Type B pancreatic cell (in vitro differentiated cells): ENCODE results near the gene MRPL32. TPM values are rescaled to one million over a fixed set of nuclear protein-coding genes. Genes with fewer than 3 reads are reported as not detected.
A peak's percentile ranks its signal among the peaks of the same experiment; 100 is the strongest.

Experiments used
- DNase-seq: peaks from one replicate; pipeline ENCODE4 v3.0.0; 2021; ENCODE audit warnings: mixed read lengths; ENCODE audit not compliant: unreplicated experiment; ENCODE audit errors: extremely low spot score
- H3K27ac Mint-ChIP-seq: 2 replicates; pipeline ENCODE4 v1.8.0; 2021; ENCODE audit warnings: mild to moderate bottlenecking, mixed read lengths
- H3K27me3 Mint-ChIP-seq: 2 replicates; pipeline ENCODE4 v1.8.0; 2021; ENCODE audit warnings: mixed read lengths
- H3K36me3 Mint-ChIP-seq: 2 replicates; pipeline ENCODE4 v1.8.0; 2021; ENCODE audit warnings: mixed read lengths
- H3K4me1 Mint-ChIP-seq: one replicate; pipeline ENCODE4 v1.8.0; 2021; ENCODE audit warnings: mixed read lengths; ENCODE audit not compliant: unreplicated experiment
- H3K4me3 Mint-ChIP-seq: 2 replicates; pipeline ENCODE4 v1.8.0; 2021; ENCODE audit warnings: mild to moderate bottlenecking, mixed read lengths
- H3K9me3 Mint-ChIP-seq: 2 replicates; pipeline ENCODE4 v1.8.0; 2021; ENCODE audit warnings: mixed read lengths
- CTCF ChIP-seq: fragments of 200-600 bp; sonication (generic); conservative IDR thresholded peaks from 2 replicates; pipeline ENCODE4 v1.5.0; 2021; ENCODE audit warnings: antibody characterized with exemption, mild to moderate bottlenecking
- total RNA-seq: library from RNA; stranded (reverse); gene quantifications from 2 replicates; pipeline ENCODE4 v1.2.1, GENCODE V29; 2021; ENCODE audit warnings: low replicate concordance

Gene MRPL32
- total RNA-seq, 1 donor from 2014 or later, result 62.8 TPM

GRCh38 chr7:42967391-42967790 is 35.2 kb downstream of the MRPL32 start:
- no peak for DNase-seq
- Mint-ChIP-seq H3K36me3 (no peaks in the 10 kb centered on the region), H3K4me1 (peaks cover under 1% of the 10 kb centered on the region), H3K27me3 (peaks cover 18% of the 10 kb centered on the region), H3K27ac (no peak overlapping the region), H3K9me3 (no peaks in the 10 kb centered on the region), H3K4me3 (no peak overlapping the region)
- TF ChIP-seq CTCF, result no peak

GRCh38 chr7:42972699-42973500 is 40.7 kb downstream of the MRPL32 start:
- H3K27ac Mint-ChIP-seq, result peak overlapping the region; percentile 6
- peaks cover 9% of the 10 kb centered on the region for H3K4me1 Mint-ChIP-seq
- peaks cover 19% of the 10 kb centered on the region for H3K27me3 Mint-ChIP-seq
- no peak for DNase-seq
- TF ChIP-seq CTCF, result no peak
- H3K4me3 Mint-ChIP-seq, result no peak overlapping the region
- no peaks in the 10 kb centered on the region for H3K9me3 Mint-ChIP-seq
- no peaks in the 10 kb centered on the region for H3K36me3 Mint-ChIP-seq

- no peak overlapping the region for H3K27ac Mint-ChIP-seq
- H3K27me3 Mint-ChIP-seq, result peaks cover 27% of the 10 kb centered on the region
- no peak for DNase-seq
- no peaks in the 10 kb centered on the region for H3K36me3 Mint-ChIP-seq
- TF ChIP-seq CTCF, result no peak
- H3K4me1 Mint-ChIP-seq, result peaks cover 10% of the 10 kb centered on the region
- peaks cover 5% of the 10 kb centered on the region for H3K9me3 Mint-ChIP-seq
- H3K4me3 Mint-ChIP-seq, result no peak overlapping the region
These were observed 44.2 kb downstream of the MRPL32 start for GRCh38 chr7:42976371-42976770.

GRCh38 chr7:42978496-42978895 is 46.3 kb downstream of the MRPL32 start:
- no peak for DNase-seq
- TF ChIP-seq CTCF, result no peak
- Mint-ChIP-seq H3K4me1 (peaks cover 7% of the 10 kb centered on the region), H3K4me3 (no peak overlapping the region), H3K27me3 (peaks cover 27% of the 10 kb centered on the region), H3K36me3 (no peaks in the 10 kb centered on the region), H3K9me3 (peaks cover 5% of the 10 kb centered on the region), H3K27ac (no peak overlapping the region)

GRCh38 chr7:42980084-42980483 is 47.9 kb downstream of the MRPL32 start:
- no peak overlapping the region for H3K4me3 Mint-ChIP-seq

More at GRCh38 chr7:42980084-42980483, 47.9 kb downstream of the MRPL32 start:
- no peak for DNase-seq
- Mint-ChIP-seq H3K27ac (no peak overlapping the region), H3K4me1 (peaks cover 7% of the 10 kb centered on the region), H3K9me3 (peaks cover 5% of the 10 kb centered on the region), H3K27me3 (peaks cover 24% of the 10 kb centered on the region), H3K36me3 (no peaks in the 10 kb centered on the region)
- no peak for TF ChIP-seq CTCF
